UCSD-AML1 (cell line): ENCODE results near the gene BICRAL.
"Not testable (repeated sequence)": the region's sequence is repeated elsewhere in the genome, so short reads cannot be mapped to it uniquely, and the experiment has no call there.

ENCODE experiments used
- DNase-seq: peaks from one replicate; lab custom pipeline; 2025; ENCODE audit not compliant: unreplicated experiment; lab: John Stamatoyannopoulos, UW

BICRAL gene

DNA sequence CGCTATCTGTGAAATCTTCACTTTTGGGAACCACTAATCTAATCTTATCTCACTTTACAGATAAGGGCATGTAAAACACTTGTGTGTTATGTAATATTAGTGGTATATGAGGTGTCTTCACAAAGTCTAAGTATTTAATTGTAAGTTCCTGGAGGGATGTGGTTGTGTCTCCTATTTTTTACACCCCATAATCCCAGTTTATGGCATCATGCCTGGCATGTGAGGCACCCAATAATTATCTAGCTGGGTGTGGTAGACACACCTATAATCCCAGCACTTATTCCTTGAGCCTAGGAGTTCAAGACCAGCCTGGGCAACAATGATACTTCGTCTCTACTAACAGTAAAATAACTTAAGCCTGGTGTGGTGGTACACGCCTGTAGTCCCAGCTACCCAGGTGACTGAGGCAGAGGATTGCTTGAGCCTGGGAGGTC lies 19.4 kb upstream of the BICRAL start:
- DNase-seq: no peak

DNA sequence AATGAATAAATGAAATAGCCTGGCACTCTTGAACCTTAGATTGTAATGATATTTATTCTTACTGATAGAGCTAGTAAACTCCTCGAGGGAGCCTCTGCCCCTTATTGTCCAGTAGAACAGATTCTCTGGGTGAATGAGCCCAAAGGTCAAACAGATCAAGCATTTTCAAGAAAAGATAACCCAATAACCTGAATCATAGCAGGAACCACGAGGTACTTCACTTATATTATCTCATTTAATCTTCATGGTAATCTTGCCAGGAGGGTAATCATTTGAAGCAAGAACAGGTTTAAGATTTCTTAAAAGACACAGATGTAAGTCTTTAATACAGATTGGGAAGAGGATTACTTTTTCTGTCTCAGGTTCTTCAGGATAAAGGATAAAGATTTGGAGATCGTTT lies 18.9 kb upstream of the BICRAL start:
- no peak for DNase-seq

DNA sequence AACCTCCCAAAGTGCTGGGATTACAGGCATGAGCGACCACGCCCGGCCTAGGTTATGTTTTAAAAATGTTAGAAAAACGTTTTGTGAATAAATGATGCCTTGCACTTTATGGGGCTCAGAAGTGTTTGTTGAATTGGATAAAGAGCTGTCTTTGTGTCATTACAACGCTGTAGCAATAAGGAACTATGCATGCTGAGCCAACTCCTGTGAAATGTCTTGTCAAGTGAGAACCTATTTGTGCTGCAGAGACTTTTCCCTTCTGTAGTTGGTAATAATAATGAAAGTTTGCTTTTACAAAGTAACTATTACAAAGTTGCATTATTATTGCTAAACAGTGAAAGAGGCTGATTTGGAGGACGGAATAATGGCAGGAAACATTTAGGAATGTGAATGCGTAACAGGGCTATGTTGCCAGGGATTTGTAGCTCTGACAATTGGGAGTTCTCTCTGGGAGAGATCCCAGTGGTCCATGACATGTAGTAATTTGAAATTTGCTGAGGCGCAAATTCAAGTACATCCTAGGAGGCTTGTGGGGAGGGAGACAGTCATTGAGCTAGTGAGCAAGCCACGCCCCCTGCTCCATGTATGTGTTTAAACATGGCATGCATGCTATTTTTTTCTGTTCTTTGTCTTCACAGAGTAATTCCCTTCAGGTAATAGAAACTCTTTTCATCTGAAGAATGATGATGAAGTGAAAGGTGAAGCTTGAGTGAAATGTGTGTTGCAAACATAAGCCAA lies 16.8 kb upstream of the BICRAL start:
- DNase-seq: no peak

DNA sequence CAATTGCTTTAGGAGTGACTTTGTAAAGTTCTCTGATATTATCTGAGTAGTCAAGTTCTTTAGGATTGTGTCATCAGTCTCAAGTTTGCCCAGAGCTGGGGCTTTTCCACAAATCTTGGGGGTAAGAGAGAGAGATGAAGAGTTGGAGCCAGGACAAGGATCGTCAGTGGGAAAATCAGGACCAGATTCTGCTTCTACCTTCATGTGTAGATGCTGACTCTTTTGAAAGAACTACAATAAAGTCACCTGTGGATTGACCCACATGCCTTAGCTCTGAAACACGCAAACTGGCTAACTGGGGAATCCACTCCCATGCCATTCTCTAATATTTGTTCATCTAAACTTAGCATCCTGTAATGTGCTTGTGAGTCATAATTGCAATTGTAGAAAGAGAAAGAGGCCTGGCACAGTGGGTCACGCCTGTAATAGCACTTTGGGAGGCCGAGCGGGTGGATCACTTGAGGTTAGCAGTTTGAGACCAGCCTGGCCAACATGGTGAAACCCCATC lies 15.6 kb upstream of the BICRAL start:
- DNase-seq: no peak

DNA sequence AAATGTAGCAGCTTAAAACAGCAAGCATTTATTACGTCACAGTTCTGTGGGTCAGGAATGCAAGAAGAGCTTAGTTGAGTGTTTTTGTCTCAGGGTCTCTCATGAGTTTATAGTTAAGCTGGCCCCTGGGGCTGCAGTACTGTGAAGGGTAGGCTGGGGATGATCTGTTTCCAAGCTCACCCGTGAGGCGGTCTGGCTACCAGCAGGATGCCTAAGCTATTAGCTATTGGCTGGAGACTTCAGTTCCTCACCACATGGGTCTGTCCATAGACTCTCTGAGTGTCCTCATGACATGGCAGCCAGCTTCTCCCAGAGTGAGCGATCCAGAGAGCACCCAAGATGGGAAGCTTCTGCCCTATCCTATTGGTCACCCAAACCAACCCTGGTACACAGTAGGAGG lies 12.8 kb upstream of the BICRAL start:
- no peak for DNase-seq

DNA sequence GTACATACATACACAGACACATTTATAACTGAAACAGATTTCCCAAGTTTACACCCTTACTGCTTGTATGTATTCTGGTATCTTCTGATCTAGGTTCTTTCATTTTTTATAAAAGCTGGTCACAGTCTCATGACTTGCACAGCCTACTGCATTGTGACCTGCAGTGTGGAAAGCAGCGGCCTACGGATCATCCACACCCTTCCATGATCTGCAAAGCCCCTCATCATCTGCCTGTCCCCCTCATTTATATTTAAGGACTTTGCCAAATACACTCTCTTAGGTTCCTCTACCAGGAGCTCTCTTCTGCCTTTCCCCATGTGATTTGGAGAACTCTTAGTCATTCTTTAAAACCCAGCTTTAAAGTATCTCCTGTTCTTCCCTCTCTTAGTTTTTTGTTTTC lies 12.0 kb upstream of the BICRAL start:
- no peak for DNase-seq

DNA sequence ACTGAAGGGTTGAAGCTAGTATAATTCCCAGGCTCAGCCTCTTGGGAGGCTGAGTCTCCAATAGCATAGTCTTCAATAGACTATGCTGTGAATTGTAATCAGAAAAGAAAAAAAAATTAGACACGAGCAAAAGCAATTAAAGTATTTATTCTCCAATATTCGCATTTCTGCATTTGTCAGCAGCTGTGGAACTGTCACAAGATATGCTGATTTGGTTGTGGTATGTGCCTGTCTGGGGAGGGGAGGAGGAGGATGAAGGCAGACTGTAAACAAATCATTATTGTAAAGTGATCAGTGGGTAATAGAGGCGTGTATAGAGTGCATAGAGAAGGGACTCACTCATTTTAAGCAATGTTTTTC lies 10.1 kb upstream of the BICRAL start:
- DNase-seq: no peak

DNA sequence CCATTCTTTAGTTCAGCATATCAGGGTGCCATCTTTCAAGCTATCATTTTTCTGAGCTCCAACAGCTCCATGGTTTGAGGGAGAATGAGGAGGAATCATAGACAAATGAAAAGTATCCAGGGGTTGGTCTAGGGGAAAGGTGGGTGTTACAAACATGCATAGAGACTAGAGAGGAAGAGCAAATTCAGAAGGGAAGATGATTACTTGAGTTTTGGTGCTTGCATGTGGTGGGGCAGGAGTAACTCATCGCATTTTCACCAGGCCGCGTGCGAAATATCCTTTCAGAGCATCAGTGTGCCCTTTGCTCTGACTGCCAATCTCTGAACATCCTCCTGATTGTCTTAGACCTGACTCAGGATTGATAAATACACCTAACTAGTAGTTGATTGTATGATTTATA lies 7.7 kb upstream of the BICRAL start:
- no peak for DNase-seq

DNA sequence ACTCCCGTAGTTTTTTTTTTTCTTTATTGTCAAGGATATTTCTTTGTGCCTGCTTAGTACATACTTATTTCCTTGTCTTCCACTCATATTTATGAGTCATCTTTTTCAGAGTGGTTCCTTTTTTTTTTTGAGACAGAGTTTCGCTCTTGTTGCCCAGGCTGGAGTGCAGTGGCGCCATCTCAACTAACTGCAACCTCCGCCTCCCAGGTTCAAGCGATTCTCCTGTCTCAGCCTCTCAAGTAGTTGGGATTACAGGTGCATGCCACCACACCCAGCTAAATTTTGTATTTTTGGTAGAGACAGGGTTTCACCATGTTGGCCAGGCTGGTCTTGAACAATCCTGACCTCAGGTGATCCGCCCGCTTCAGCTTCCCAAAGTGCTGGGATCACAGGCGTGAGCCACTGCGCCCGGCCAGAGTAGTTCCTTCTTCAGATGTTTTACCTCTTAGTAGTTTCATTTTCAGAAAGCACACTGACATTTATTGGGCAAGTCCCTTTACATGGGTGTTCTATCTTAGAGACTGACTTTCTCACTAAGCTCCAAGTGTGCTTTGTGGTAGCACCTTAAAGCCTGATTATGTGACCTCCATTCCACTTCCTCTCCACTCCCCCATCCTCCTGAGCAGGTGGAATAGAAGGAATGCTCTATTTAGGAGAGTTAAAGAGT lies 6.9 kb upstream of the BICRAL start:
- DNase-seq: not testable (repeated sequence)

DNA sequence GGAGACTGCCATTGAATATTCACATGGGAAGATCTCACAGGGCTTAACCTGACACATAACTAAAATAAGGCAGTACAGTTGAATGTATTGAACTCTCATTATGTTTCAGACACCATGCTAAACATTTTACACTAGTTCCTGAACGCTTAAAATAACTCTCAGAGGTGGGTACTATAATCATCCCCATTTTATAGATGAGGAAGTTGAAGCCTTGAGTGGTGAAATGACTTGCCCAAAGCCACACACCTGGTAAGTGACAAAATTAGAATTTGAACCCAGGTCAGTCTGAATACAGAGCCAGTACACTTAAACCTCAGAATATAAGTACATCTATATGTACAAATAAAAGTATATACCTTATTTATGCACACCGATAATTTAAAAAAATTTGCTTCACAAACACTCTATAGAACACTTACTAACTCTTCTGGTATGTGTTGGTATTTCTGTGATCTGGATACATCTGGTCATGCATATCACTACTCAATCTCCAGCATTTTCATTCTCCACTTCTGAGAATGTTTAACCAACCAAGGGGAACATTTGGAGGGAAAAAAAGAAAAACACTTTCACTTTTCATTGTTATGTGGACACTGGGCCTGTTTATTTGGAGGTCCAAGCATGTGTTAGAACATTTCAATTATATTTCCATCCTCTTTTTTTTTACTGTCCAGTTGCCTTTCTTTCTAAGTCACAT lies 4.6 kb upstream of the BICRAL start:
- DNase-seq: no peak

DNA sequence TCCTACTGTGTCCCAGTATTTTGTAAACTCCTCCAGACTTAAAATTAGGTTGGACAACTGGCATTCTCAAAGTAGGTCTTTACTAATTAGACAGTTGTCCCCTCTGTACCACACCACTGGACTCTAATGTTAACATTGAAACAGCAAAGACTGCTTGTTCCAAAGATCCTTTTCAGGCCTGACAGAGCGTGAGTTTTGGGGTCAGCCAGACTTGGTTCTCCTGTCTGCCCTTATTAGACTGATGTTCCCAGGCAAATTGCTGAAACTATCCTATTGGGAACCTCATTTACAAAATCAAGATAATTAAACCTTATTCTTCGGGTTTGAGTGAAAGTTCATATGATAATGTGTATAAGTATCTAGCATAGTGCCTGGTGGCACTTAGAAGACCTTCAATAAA lies 3.7 kb upstream of the BICRAL start:
- no peak for DNase-seq

DNA sequence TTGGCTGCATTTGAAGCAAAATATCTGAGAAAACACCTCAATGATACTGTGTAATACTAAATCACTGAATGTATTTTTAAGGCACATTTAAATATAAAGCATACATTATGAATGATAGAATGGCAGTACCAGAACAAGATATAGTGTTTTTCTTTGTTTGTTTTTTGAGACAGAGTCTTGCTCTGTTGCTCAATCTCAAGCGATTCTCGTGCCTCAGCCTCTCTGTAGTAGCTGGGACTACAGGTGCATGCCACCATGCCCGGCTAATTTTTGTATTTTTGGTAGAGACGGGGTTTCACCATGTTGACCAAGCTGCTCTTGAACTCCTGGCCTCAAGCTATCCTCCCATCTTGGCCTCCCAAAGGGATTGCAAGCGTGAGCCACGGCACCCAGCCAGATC lies 2.3 kb upstream of the BICRAL start:
- DNase-seq: no peak

DNA sequence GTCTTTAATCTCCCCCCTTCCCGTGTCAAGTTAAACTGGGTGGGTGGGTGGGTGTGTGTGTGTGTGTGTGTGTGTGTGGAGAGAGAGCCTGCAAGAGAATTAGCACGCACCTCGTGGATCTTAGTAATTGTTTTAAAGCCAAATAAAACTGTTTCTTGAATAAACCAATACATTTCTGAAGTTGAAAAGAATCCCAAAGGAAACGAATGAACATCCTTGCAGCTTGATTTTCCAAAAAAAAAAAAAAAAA lies 381 bp upstream of the BICRAL start:
- DNase-seq: no peak

DNA sequence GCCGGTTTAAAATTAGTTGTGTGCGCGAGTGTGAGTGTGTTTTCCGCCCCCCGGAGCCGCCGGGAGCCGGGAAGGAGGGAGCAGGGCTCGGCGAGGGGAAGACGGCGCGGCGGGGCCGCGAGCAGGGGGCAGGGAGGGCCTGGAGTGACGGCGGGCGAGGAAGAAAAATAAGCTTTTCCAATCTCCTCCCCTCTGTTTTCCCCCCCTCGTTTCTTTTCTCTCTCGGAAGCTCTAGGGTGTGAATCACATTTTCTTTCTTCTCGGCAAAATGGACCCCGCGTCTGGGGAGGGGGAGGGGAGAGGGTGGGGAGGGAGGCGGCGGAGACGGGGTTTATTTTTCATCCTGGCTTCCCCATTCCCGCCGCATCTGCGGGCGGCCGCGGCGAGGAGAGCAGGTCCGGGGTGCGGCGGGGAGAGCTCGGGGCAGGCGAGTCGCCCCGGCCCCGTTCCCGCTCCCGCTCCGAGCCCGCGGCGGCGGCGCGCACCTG lies 881 bp downstream of the BICRAL start:
- peak; percentile 76 for DNase-seq

DNA sequence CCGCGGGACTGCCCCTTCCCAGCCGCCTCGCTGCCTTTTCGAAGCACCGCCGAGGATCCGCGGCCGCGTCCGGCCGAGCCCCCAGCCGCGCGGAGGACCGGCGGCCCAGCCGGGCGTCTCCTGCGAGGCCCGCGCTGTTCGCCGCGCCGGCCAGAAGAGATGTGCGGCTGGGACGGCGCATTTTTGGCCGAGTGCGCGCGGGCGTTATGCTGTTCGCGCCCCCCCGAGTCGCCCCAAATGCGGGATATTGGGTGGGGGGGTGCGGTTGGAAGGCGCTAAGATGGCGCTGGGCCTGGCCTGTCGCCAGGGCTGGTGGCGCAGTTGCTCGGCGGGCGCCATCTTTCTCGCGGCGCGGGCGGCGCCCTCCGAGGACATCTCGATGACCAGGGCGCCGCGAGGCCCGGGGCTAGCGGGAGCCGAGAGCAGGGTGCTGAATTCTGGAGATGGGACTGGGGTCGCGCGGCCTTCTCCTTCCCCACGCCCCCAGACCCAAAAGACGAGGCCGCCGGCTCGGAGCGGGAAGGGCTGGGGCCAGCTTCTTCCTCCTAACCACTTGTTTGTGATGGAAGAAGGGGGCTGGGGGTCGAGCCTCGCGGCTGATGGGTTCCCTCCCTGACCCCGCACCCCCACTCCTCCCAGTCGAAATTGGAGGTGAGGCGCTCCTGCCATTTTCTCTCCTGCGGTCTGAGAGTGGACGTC lies 1.5 kb downstream of the BICRAL start:
- peak; percentile 72 for DNase-seq

DNA sequence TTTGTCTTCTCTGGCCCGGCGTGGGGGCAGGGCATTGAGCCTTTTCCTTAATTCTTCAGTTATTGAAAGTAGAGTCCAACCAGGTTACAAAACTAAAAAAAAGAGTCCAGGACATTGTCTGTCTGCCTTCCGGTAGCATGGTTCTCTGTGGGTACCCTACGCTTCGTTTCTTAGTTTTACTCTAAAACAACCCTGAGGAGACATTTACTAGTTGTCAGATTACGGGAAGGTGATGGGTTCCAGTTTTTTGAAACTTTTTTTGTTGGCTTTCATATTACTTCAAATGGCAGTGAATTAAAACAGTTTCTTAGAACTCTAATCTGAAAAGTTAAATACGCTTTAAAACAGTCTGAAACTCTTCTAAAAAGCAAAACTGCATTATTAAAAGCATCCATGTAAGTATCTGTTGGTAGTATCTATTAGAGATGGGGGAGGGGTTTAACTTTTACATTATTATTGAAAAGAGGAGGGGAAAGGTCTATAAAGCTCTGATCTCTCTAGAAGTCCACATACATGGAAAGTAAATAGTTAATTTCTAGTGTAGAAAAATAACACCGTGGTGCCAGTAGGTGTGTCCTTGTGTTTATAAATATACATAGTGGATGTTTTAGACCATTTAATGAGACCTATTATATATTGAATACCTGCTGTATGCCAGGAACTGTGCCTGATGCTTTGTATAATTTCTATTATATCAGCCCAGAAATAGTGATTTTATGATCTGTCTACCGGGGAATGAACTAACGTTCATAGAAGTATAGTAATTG lies 2.2 kb downstream of the BICRAL start:
- DNase-seq: no peak

DNA sequence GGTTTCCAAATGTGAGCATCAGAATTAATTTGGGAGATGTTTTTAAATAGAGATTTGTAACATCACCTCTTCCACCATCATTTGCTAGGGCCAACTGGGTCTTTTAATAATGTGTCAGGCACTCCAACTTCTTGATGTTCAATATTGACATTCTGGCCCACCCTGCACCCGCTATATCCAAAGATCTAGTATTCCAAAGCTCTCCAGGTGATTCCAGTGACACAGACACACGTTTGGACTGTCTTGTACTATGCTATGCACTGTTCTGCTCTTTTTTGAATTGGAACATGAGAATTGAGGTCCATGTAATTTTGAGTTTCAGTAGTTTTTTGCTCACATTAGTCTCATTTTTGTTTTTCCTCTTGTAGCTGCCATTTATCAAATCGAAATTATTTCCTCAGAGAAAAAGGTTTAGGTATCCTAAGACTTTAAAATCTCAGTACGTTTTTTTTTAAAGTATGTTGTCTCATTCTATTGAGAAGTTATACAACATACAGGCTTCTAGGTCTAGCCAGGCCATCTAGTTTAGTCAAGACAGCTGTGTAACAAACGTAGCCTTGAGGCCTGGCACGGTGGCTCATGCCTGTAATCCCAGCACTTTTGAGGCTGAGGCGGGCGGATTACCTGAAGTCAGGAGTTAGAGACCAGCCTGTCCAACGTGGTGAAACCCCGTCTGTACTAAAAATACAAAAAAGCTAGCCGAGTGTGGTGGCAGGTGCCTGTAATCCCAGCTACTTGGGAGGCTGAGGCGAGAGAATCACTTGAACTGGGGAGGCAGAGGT lies 3.1 kb downstream of the BICRAL start:
- DNase-seq: no peak

DNA sequence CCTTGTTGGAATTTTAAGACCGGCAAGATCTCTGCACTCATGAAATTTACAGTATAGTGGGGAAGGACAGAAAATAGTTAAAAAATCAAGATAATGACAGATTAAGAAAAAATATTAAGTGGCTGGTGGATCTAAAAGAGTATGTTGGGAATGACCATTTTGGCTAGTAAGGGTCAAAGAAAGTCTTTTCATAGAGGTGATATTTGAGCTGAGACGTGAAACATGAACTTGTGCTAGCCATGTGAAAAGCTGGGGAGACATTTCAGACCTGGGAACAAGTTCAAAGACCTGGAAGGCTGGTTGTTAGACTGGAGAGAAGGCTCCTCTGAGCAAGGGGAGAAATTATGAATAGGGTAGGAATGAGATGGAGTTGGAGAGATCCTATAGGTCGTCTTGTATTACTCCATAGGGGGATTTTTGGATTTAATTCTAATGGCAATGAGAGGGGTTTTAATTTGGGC lies 4.7 kb downstream of the BICRAL start:
- no peak for DNase-seq

DNA sequence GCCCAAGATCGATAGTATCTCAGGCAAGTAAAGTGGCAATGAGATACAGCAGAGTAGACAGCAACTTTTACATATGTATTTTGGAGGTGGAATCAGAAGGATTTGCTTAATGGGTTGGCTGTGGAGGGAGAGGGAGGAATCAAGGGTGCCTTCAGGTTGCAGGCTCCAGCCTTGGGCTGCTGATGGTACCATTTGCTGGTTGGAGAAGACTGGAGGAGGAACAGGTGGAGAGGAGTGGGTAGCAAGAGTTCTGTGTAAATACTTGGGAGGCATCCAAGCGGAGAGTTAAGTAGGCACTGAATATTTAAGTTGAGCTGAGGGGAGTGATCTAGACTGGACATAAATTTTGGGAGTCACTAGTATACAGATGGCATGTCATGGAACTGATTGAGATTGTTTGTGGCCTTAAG lies 5.2 kb downstream of the BICRAL start:
- DNase-seq: no peak

DNA sequence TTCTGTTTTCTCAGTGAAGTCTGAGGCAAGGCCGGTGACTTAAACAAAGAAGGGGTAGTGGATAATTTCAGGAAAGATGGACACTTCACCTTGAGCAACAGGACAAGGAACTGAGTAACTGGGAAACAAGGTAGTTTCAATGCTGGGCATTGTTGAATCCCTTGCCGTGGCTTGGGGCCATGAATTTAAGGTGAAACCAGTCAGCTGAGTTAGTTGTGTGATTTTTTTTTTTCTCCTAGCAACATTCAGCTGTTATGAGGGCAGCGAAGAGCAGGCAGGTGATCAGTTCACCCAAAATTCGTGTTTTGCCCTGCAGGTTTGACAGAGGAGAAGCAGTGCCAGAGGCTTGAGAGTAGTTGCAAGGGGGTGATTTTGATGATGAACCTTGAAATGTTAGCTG lies 6.8 kb downstream of the BICRAL start:
- no peak for DNase-seq
